ELR (cell line): ENCODE measurements around the gene KPNA5.
A peak's percentile ranks its signal among the peaks of the same experiment; 100 is the strongest.
"Not testable (repeated sequence)": the region's sequence is repeated elsewhere in the genome, so short reads cannot be mapped to it uniquely, and the experiment has no call there.

Experiments used
- DNase-seq: peaks from one replicate; pipeline ENCODE4 v3.0.0-alpha.2; 2015; ENCODE audit warnings: low read depth

KPNA5 gene

DNA sequence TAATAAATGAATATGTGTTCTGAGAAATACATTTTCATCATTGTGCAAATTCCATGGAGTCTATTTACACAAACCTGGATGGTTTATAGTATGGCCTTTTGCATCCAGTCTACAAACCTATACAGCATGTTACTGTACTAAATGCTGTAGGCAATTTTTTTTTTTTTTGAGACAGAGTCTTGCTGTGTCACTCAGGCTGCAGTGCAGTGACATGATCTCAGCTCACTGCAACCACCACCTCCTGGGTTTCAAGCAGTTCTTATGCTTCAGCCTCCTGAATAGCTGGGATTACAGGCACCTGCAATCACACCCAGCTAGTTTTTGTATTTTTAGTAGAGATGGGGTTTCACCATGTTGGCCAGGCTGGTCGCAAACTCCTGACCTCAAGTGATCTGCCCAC is 22.9 kb downstream of the KPNA5 start:
- not testable (repeated sequence) for DNase-seq

GRCh38 chr6:116705917-116706316 is 24.9 kb downstream of the KPNA5 start:
- no peak for DNase-seq

- no peak for DNase-seq
Observed at GRCh38 chr6:116714296-116714695, 33.3 kb downstream of the KPNA5 start.

DNA sequence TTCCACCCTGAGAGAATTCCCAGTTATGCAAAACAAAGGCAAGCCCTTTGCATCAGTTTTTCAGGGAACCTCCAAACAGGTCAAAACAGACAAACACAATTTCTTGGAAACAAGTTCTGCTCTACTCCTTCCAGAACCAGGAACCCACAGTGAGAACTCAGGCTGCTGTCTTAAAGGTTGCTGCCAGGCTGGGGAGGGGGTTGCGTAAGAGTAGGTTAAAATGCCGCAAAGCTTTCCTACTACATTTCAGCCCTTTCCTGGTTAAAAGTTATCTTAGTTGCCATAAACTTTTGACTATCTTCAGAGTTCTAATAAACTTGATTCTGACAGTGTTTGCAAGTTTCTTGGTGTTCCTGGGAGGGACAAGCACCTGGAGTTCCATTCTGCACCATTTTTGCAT is 33.8 kb downstream of the KPNA5 start:
- DNase-seq: no peak

GRCh38 chr6:116726947-116727346 is 45.9 kb downstream of the KPNA5 start:
- no peak for DNase-seq

DNA sequence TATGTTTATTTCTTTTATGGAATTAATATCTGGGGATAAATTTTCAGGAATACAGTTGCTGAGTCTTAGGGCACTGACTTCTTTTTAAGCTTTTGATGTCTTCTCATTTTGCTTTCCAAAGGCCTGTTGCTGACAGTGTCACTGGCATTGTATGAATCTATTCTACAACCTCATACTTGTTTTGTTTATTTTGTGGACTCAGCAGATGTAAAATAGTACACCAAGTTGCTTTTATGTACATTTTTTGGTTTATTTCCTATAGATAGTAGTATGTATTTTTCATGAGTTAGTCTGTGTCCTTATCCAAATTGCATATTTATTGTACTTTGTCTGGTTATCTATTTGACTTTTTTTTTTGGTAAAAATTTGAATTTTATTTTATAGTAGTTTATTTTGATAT is 49.5 kb downstream of the KPNA5 start:
- no peak for DNase-seq

DNA sequence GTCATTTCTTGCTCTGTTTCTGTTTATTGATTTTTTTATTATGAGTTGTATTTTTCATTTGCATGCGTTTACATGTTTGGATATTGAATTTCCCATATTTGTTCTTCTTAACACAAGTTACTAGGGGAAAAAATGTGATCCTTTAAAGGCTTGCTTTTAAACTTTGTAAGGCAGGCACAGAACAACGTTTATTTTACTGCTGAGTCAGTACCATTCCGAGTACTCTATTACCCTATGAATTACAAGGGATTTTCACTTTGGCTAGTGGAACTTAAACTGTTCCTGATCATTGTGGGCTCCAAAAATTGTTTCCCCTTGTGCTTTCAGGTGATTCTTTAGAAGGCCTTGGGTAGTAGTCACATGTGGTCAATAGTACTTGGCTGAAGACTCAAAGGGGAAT is 56.0 kb downstream of the KPNA5 start:
- no peak for DNase-seq

GRCh38 chr6:116740486-116740885 is 59.5 kb downstream of the KPNA5 start:
- not testable (repeated sequence) for DNase-seq

DNA sequence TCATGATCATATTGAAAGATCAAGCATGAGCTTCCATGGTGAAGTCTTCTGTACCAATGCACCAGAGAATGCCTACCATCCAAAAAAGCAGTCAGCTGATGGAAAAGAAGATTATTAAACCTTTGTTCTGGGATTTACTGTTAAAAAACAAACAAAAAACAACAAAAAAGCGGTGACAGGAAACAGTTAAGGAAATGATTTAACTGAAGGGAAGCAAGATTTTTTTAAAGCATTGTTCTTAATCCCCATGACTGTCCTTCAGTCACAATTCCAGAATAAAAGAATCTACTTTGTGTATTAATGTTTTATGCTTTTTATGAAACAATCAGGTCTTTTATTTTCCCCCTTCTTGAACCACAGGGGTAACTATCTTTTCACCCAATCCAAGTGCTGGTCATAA is 60.6 kb downstream of the KPNA5 start:
- DNase-seq: no peak

- DNase-seq: no peak
Observed at GRCh38 chr6:116745176-116745575, 64.2 kb downstream of the KPNA5 start.

DNA sequence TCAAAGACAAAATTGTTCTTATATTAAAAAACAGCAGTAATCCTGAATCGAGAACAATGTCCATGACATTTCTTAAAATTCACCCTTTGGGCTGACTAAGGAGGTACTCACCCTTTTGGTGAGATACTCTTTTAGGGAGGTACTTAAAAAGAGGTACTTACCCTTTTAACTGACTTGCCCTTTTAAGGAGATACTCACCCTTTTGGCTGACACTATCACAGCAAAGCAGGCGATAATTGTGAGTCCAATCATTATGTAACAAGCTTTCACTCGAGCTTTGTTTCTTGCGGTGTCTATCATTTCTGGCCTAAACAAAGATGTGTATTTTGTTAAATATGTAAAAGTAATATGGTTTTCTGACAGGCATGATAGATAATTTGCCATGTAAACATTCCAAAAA is 80.8 kb downstream of the KPNA5 start:
- DNase-seq: peak; percentile 12

DNA sequence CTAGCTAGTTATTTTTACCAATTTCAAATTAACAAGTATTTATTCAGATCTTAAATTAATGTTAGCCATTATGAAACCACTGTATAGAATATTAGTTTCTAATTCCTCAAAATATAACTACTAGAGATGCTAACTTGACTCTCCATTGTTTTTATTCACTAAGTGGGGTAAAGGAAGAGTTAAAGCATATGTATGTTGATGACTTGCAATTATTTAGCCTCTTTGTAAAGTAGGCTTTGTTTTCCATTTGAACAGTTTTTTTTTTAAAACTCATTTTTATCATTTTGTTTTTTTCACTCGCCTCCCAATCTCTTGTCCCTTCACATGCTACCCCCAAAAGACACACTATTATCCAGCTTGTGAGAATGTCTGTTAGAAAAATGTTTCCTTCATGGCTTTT is 81.2 kb downstream of the KPNA5 start:
- DNase-seq: no peak

DNA sequence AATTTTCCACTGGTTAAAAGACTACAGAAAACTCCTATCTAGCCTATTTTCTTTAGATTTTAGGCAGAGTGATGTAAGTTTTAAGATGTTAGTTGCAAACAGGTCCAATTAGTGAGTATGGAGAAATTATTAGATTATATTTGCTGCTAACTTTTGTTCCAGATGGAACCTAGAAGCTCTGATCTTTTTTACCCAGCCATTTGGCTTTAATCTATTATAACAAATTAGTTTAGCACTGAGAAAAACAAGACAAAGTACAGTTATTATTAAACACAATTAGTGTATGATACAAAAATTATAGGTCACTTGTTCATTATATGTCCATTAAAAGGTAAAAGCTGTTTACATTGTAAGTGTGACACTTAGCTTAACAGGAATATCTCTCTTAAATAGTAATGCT is 82.0 kb downstream of the KPNA5 start:
- DNase-seq: no peak

- peak; percentile 71 for DNase-seq
Observed at GRCh38 chr6:116763906-116764628, 83.1 kb downstream of the KPNA5 start.

DNA sequence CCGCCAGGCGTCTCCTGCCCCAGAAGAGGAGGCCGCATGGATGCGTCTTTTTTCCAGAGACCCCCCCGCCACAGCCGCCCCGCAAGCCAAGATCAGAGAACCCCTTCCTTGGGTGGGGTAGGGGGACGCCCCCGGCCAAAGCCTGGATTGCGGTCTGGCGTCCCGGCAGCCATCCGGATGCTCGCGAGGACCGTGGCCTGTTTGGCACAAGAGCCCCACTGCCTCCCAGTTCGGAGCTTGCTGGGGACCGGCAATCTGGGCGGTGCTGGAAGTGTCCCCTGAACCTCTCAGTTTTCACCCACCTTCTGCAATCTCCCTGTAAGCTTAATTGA is 83.6 kb downstream of the KPNA5 start:
- DNase-seq: peak; percentile 59

DNA sequence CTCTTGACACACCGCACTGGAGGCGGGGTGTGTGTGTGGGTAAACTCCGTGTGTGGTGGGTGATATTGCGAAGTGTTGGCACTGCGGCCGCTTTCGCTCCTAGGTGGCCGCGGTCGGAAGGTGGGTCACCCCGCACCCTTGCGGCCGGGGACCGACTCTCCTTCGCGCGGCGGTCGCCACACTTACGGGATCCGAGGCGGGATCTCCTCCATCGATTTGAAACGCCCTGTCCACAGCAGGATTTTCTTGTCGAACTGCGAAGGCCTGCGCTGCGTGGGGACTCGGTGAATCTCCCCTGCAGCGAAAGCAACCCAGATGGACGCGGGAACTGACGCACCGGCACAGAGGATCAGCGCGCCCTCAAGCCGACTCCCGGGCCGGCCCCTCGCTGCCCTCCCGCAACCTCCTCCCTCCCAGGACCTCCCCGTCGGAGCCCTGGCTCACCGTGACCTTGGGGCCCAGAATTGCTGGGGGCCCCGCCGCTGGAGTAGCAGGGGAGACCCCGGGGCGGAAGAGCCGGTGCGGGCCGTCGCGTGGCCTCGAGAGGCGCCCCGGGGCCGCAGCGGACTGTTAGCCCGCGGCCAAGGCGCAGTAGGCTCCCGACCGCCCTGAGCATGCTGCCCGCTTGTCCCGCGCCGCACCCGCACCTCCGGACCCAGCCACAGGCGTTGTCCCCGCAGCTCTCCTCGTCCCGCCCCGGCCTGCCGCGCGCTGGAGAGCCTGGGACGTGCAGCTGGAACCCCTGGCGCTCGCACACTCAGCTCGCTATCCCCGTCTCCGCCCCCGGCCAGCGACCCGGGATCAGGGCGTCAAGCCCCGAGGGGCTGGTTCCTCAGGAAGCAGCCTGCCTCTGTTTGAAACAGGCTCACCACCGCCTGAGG is 84.2 kb downstream of the KPNA5 start, which contains the start of gene FAM162B:
Gene FAM162B, minus strand, starts transcription at position 759 of the 881 bp plus-strand sequence. Its CDS starts 143 bp downstream, at position 616.
- peak; percentile 73 for DNase-seq

- DNase-seq: no peak
Observed at GRCh38 chr6:116766506-116767176, 85.6 kb downstream of the KPNA5 start.

- no peak for DNase-seq
Observed at GRCh38 chr6:116767715-116768114, 86.7 kb downstream of the KPNA5 start.

- DNase-seq: no peak
Observed at GRCh38 chr6:116772450-116772849, 91.4 kb downstream of the KPNA5 start.

- DNase-seq: no peak
Observed at GRCh38 chr6:116773886-116774285, 92.9 kb downstream of the KPNA5 start.

- DNase-seq: peak; percentile 73
Observed at GRCh38 chr6:116779573-116780164, 98.7 kb downstream of the KPNA5 start.

GRCh38 chr6:116783852-116784251 is 102.8 kb downstream of the KPNA5 start:
- DNase-seq: peak; percentile 42
